Measurements from ENCODE around the gene OPCML.

OPCML gene

GRCh38 chr11:133409799-133410198 lies 122.5 kb downstream of the OPCML start:
- DNase-seq (ENCODE audit: low read depth, low spot score), result no peak

- DNase-seq (ENCODE audit: low read depth, low spot score), result no peak
Observed at GRCh38 chr11:133408936-133409335, 123.4 kb downstream of the OPCML start.

- no peak for DNase-seq (ENCODE audit: low read depth, low spot score)
Observed at GRCh38 chr11:133408402-133408801, 123.9 kb downstream of the OPCML start.

- no peak for DNase-seq (ENCODE audit: low read depth, low spot score)
Observed at GRCh38 chr11:133406489-133406888, 125.8 kb downstream of the OPCML start.

GRCh38 chr11:133403900-133404299 lies 128.4 kb downstream of the OPCML start:
- no peak for DNase-seq (ENCODE audit: low read depth, low spot score)

- DNase-seq (ENCODE audit: low read depth, low spot score), result no peak
Observed at GRCh38 chr11:133402551-133402950, 129.8 kb downstream of the OPCML start.

GRCh38 chr11:133399855-133400625 lies 132.3 kb downstream of the OPCML start:
- DNase-seq (ENCODE audit: low read depth, low spot score), result peak; percentile 39

- no peak for DNase-seq (ENCODE audit: low read depth, low spot score)
Observed at GRCh38 chr11:133399294-133399693, 133.0 kb downstream of the OPCML start.

GRCh38 chr11:133390803-133391202 lies 141.5 kb downstream of the OPCML start:
- DNase-seq (ENCODE audit: low read depth, low spot score), result no peak

- no peak for DNase-seq (ENCODE audit: low read depth, low spot score)
Observed at GRCh38 chr11:133388975-133389568, 143.2 kb downstream of the OPCML start.

GRCh38 chr11:133388260-133388659 lies 144.0 kb downstream of the OPCML start:
- no peak for DNase-seq (ENCODE audit: low read depth, low spot score)

GRCh38 chr11:133386852-133387251 lies 145.4 kb downstream of the OPCML start:
- DNase-seq (ENCODE audit: low read depth, low spot score), result no peak

GRCh38 chr11:133386262-133386661 lies 146.0 kb downstream of the OPCML start:
- DNase-seq (ENCODE audit: low read depth, low spot score), result no peak

GRCh38 chr11:133385781-133386180 lies 146.5 kb downstream of the OPCML start:
- DNase-seq (ENCODE audit: low read depth, low spot score), result no peak

- DNase-seq (ENCODE audit: low read depth, low spot score), result no peak
Observed at GRCh38 chr11:133384731-133385130, 147.6 kb downstream of the OPCML start.

- DNase-seq (ENCODE audit: low read depth, low spot score), result no peak
Observed at GRCh38 chr11:133383689-133384088, 148.6 kb downstream of the OPCML start.

- DNase-seq (ENCODE audit: low read depth, low spot score), result no peak
Observed at GRCh38 chr11:133383201-133383600, 149.1 kb downstream of the OPCML start.

GRCh38 chr11:133382131-133382812 lies 150.0 kb downstream of the OPCML start:
- peak; percentile 56 for DNase-seq (ENCODE audit: low read depth, low spot score)

- no peak for DNase-seq (ENCODE audit: low read depth, low spot score)
Observed at GRCh38 chr11:133381761-133382130, 150.6 kb downstream of the OPCML start.

- no peak for DNase-seq (ENCODE audit: low read depth, low spot score)
Observed at GRCh38 chr11:133366147-133366546, 166.2 kb downstream of the OPCML start.

- DNase-seq (ENCODE audit: low read depth, low spot score), result no peak
Observed at GRCh38 chr11:133362916-133363315, 169.4 kb downstream of the OPCML start.

- no peak for DNase-seq (ENCODE audit: low read depth, low spot score)
Observed at GRCh38 chr11:133362156-133362555, 170.1 kb downstream of the OPCML start.

- DNase-seq (ENCODE audit: low read depth, low spot score), result no peak
Observed at GRCh38 chr11:133361689-133361994, 170.7 kb downstream of the OPCML start.

All from astrocyte of the hippocampus (primary cell).